ENCODE measurements around the gene RRAS2. TPM values are rescaled to one million over a fixed set of nuclear protein-coding genes. Genes with fewer than 3 reads are reported as not detected.

Gene RRAS2
- total and polyA plus RNA-seq, 10 of the 15 experiments (the other 5 are each of a cell fraction or from before 2014, with no cell fraction given): 26.9 to 72.4 (median 45.4) TPM

- Histone ChIP-seq H3K9me3 (replicated peaks; ENCODE audit: control insufficient read depth, insufficient read depth, low read length) (no peaks in the 10 kb centered on the region), H2AFZ (ENCODE audit: control insufficient read depth, low read depth, low read length) (no peak overlapping the region), H3K4me1 (ENCODE audit: control insufficient read depth, insufficient read depth, low read length) (peaks cover 49% of the 10 kb centered on the region), H3K79me2 (ENCODE audit: control insufficient read depth, insufficient read depth, low read length) (peaks cover 81% of the 10 kb centered on the region), H3K27ac (ENCODE audit: control insufficient read depth, insufficient read depth) (peak overlapping the region; percentile 64), H3K4me3 (no peak overlapping the region), H3K27me3 (replicated peaks in 1 of 2; ENCODE audit: control insufficient read depth in 2 of 2, insufficient read depth in 2 of 2, low read length in 1 of 2) (no peaks in the 10 kb centered on the region), H3K9ac (ENCODE audit: control insufficient read depth, insufficient read depth, low read length) (no peak overlapping the region), H3K36me3 (ENCODE audit: control insufficient read depth in 2 of 2, insufficient read depth in 2 of 2, low read length in 1 of 2) (no peaks in the 10 kb centered on the region), H4K20me1 (ENCODE audit: control insufficient read depth, insufficient read depth) (no peaks in the 10 kb centered on the region), H3K4me2 (ENCODE audit: control insufficient read depth, insufficient read depth) (peak overlapping the region; percentile 32)
- ATAC-seq (peak; percentile 64), DNase-seq (ENCODE audit: low read depth, low spot score) (no peak), FAIRE-seq (peak; percentile 7)
- TF ChIP-seq STAT1 (conservative IDR thresholded peaks at IDR 0.05): no peak
- TF ChIP-seq POLR2AphosphoS5 (IDR thresholded peaks at IDR 0.05; ENCODE audit: low read length): no peak
- peak; percentile 40; the same call in 1 of the 2 replicates for TF ChIP-seq SMC3 (IDR thresholded peaks at IDR 0.05; ENCODE audit: borderline replicate concordance, low read length)
- TF ChIP-seq, protein P1, sequence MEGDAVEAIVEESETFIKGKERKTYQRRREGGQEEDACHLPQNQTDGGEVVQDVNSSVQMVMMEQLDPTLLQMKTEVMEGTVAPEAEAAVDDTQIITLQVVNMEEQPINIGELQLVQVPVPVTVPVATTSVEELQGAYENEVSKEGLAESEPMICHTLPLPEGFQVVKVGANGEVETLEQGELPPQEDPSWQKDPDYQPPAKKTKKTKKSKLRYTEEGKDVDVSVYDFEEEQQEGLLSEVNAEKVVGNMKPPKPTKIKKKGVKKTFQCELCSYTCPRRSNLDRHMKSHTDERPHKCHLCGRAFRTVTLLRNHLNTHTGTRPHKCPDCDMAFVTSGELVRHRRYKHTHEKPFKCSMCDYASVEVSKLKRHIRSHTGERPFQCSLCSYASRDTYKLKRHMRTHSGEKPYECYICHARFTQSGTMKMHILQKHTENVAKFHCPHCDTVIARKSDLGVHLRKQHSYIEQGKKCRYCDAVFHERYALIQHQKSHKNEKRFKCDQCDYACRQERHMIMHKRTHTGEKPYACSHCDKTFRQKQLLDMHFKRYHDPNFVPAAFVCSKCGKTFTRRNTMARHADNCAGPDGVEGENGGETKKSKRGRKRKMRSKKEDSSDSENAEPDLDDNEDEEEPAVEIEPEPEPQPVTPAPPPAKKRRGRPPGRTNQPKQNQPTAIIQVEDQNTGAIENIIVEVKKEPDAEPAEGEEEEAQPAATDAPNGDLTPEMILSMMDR (IDR thresholded peaks at IDR 0.05 in 2 of 3, conservative IDR thresholded peaks at IDR 0.05 in 1 of 3; ENCODE audit: control insufficient read depth in 2 of 3, extremely low read depth in 1 of 3, insufficient read depth in 1 of 3, low read depth in 3 of 3, low read length in 3 of 3): peak; percentile 62 to 67 (median 66)
- peak; percentile 61 for TF ChIP-seq RAD21 (IDR thresholded peaks at IDR 0.05; ENCODE audit: insufficient read depth, low read depth, low read length)
- no peak for TF ChIP-seq IKZF2 (IDR thresholded peaks at IDR 0.05)
- no peak for TF ChIP-seq BCL11A (IDR thresholded peaks at IDR 0.05; ENCODE audit: low read depth, low read length)
- TF ChIP-seq ZBED1 (IDR thresholded peaks at IDR 0.05; ENCODE audit: borderline replicate concordance): 0 out of 2 replicates have a peak, but pooled peaks have one; percentile 11
- TF ChIP-seq E2F8 (IDR thresholded peaks at IDR 0.05; ENCODE audit: low read depth, partially characterized antibody): no peak
- TF ChIP-seq ZBTB4 (CRISPR knock-in tag; IDR thresholded peaks at IDR 0.05): no peak
- TF ChIP-seq HCFC1 (IDR thresholded peaks at IDR 0.05; ENCODE audit: low read length): no peak
- no peak for TF ChIP-seq CHD2 (IDR thresholded peaks at IDR 0.05; ENCODE audit: borderline replicate concordance, low read depth, low read length)
- peak; percentile 76; the same call in 1 of the 2 replicates for TF ChIP-seq SMARCA5 (IDR thresholded peaks at IDR 0.05)
- no peak for TF ChIP-seq ESRRA (IDR thresholded peaks at IDR 0.05; ENCODE audit: low read length)
- no TSS peak for BruUV-seq (replicated peaks)
- 29% methylated on average over 5 of the region's 5 CpGs for WGBS (ENCODE audit: insufficient coverage, insufficient replicate concordance, low lambda C conversion rate, missing lambda C conversion rate)
- CTCF ChIA-PET: interaction anchor here (0.6 to 15.6 kb wide), 32 partner anchors 8 to 192 kb away, joined by 3 to 271 read pairs (median 5); partner anchors contain the start of gene COPB1
- POLR2A ChIA-PET: interaction anchor here (0.6 to 2.5 kb wide), 8 partner anchors 12 to 640 kb away, joined by 3 to 8 read pairs (median 4); partner anchors contain the start of gene FAR1
- SMC1A ChIA-PET (ENCODE audit: uncharacterized antibody, unreplicated experiment): interaction anchor here (0.6 to 8.2 kb wide), 32 partner anchors 6 to 352 kb away, joined by 3 to 53 read pairs (median 6); partner anchors contain the start of gene RRAS2
- RAD21 ChIA-PET (ENCODE audit: unreplicated experiment): interaction anchor here (0.6 to 2.8 kb wide), 29 partner anchors 8 to 465 kb away, joined by 3 to 26 read pairs (median 5); no protein-coding TSS in a partner anchor
- in situ Hi-C loops (cut with MboI) (no loop called here), intact Hi-C loops (cut with micrococcal nuclease; ENCODE audit: unreplicated experiment) (loop anchor here (2.0 kb wide), 1 partner anchor 50 kb away; the partner anchor contains the start of gene RRAS2)
These were observed 50.7 kb downstream of the RRAS2 start for GRCh38 chr11:14308114-14308896.
